ENCODE measurements around the gene TMEM125.

TMEM125 gene

GRCh38 chr1:43284065-43284464 is 14.3 kb downstream of the TMEM125 start:
- no peak overlapping the region for H2BK15ac ChIP-seq (ENCODE audit: low read length)
- H3K4me1 ChIP-seq (ENCODE audit: control insufficient read depth in 2 of 2, insufficient read depth in 1 of 2, low read depth in 1 of 2, low read length in 2 of 2): peaks cover 9 to 20% of the 10 kb centered on the region in 2 donors
- no peak overlapping the region for H3K4me3 ChIP-seq (ENCODE audit: low read length in 2 of 2)
- no peak overlapping the region for H3K14ac ChIP-seq (ENCODE audit: low read length)
- H3K27me3 ChIP-seq (ENCODE audit: control insufficient read depth in 3 of 3, insufficient read depth in 3 of 3, low read depth in 1 of 3, low read length in 3 of 3): peaks cover 0 to 26% (median 5%) of the 10 kb centered on the region in 3 experiments
- H3K23ac ChIP-seq (ENCODE audit: low read depth, low read length, poor library complexity): no peak overlapping the region
- H2BK120ac ChIP-seq (ENCODE audit: low read depth, low read length): no peak overlapping the region
- no peak overlapping the region for H4K8ac ChIP-seq (ENCODE audit: low read depth, low read length)
- H3K36me3 ChIP-seq (replicated peaks in 1 of 2; ENCODE audit: control insufficient read depth in 2 of 2, insufficient read depth in 2 of 2, low read length in 2 of 2): no peaks in the 10 kb centered on the region
- no peak for DNase-seq (ENCODE audit: low spot score)
- H3K9me3 ChIP-seq (replicated peaks in 1 of 2; ENCODE audit: control insufficient read depth in 2 of 2, insufficient read depth in 1 of 2, low read depth in 1 of 2, low read length in 2 of 2): peaks cover 0 to 3% of the 10 kb centered on the region in 2 donors
- H3K27ac ChIP-seq (replicated peaks; ENCODE audit: low read length): no peak overlapping the region
- no peak overlapping the region for H2AFZ ChIP-seq (ENCODE audit: low read length)
- no peaks in the 10 kb centered on the region for H3K79me1 ChIP-seq (ENCODE audit: low read depth, low read length)
- no peak overlapping the region for H2AK5ac ChIP-seq (ENCODE audit: low read depth, low read length)
- no peak overlapping the region for H3K18ac ChIP-seq (ENCODE audit: low read length)
- H2BK5ac ChIP-seq (ENCODE audit: low read length): no peak overlapping the region
- no peak overlapping the region for H2BK12ac ChIP-seq (ENCODE audit: low read length)
- H3K4me2 ChIP-seq (ENCODE audit: insufficient read depth, low read length, poor library complexity, severe bottlenecking): no peak overlapping the region
- H3K4ac ChIP-seq (ENCODE audit: low read length): no peak overlapping the region
- H3K9ac ChIP-seq (ENCODE audit: low read depth, low read length, poor library complexity): no peak overlapping the region
- no CpG with 5 or more reads among the region's 3 CpGs for whole genome bisulfite sequencing, 2 donors (ENCODE audit: extremely low coverage in 2 of 2, insufficient read length in 2 of 2, insufficient replicate concordance in 1 of 2)
- no peak overlapping the region for H4K91ac ChIP-seq (ENCODE audit: low read depth, low read length, poor library complexity)

GRCh38 chr1:43284546-43285110 is 14.8 kb downstream of the TMEM125 start:
- peak overlapping the region; percentile 7 for H3K9ac ChIP-seq (ENCODE audit: low read depth, low read length, poor library complexity)
- no peak overlapping the region for H2BK120ac ChIP-seq (ENCODE audit: low read depth, low read length)
- no peak overlapping the region for H2BK15ac ChIP-seq (ENCODE audit: low read length)
- DNase-seq (ENCODE audit: low spot score): no peak
- WGBS, 2 donors (ENCODE audit: extremely low coverage in 2 of 2, insufficient read length in 2 of 2, insufficient replicate concordance in 1 of 2): no CpG with 5 or more reads among the region's 12 CpGs
- peak overlapping the region in 1 of 2 donors; percentile 32 for H3K4me3 ChIP-seq (ENCODE audit: low read length in 2 of 2)
- H3K4ac ChIP-seq (ENCODE audit: low read length): no peak overlapping the region
- no peak overlapping the region for H2AFZ ChIP-seq (ENCODE audit: low read length)
- H4K91ac ChIP-seq (ENCODE audit: low read depth, low read length, poor library complexity): no peak overlapping the region
- no peak overlapping the region for H3K27ac ChIP-seq (replicated peaks; ENCODE audit: low read length)
- no peaks in the 10 kb centered on the region for H3K9me3 ChIP-seq (replicated peaks in 1 of 2; ENCODE audit: control insufficient read depth in 2 of 2, insufficient read depth in 1 of 2, low read depth in 1 of 2, low read length in 2 of 2)
- no peak overlapping the region for H3K4me2 ChIP-seq (ENCODE audit: insufficient read depth, low read length, poor library complexity, severe bottlenecking)
- no peaks in the 10 kb centered on the region for H3K79me1 ChIP-seq (ENCODE audit: low read depth, low read length)
- H3K14ac ChIP-seq (ENCODE audit: low read length): no peak overlapping the region
- H4K8ac ChIP-seq (ENCODE audit: low read depth, low read length): no peak overlapping the region
- no peaks in the 10 kb centered on the region for H3K36me3 ChIP-seq (replicated peaks in 1 of 2; ENCODE audit: control insufficient read depth in 2 of 2, insufficient read depth in 2 of 2, low read length in 2 of 2)
- peak overlapping the region; percentile 24 for H2AK5ac ChIP-seq (ENCODE audit: low read depth, low read length)
- peak overlapping the region; percentile 44 for H2BK5ac ChIP-seq (ENCODE audit: low read length)
- peak overlapping the region; percentile 27 for H3K23ac ChIP-seq (ENCODE audit: low read depth, low read length, poor library complexity)
- peaks cover 0 to 29% (median 5%) of the 10 kb centered on the region in 3 experiments for H3K27me3 ChIP-seq (ENCODE audit: control insufficient read depth in 3 of 3, insufficient read depth in 3 of 3, low read depth in 1 of 3, low read length in 3 of 3)
- H3K4me1 ChIP-seq (ENCODE audit: control insufficient read depth in 2 of 2, insufficient read depth in 1 of 2, low read depth in 1 of 2, low read length in 2 of 2): peaks cover 9 to 20% of the 10 kb centered on the region in 2 donors
- H2BK12ac ChIP-seq (ENCODE audit: low read length): peak overlapping the region; percentile 24
- H3K18ac ChIP-seq (ENCODE audit: low read length): peak overlapping the region; percentile 38

DNA sequence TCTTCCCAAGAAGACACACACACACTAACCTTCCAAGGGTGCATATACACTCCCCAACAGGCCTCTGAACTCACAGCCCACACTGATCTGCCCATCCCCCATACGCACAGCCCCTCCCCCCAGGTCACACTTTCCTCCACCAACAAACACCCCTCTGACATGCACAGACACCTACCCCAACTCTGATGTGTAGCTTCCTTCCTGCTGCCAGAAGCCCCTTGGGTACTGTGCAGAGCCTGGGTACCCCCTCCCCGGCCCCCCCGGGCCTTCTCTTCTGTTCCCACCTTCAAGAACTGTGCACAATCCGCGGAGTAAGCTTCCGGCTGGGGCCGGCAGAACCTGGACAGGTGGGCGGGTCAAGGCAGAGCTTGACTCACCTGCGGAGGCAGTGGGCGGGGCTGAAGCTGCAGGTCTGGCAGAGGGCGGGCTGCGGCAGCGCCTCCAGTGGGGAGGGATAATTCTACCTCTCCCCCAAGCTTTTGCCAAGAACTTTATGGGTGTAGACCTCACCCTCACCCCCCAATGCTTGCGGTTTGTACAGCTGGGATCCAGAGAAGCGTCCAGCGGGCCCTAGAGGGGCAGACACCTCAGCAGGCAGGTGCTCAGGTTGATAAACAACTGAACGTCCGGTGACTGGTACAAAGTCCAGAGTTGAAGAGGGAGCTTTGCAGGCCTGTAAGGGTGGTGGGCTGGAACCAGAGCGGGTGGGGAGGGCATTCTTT is 15.6 kb downstream of the TMEM125 start, which contains the start of gene C1orf210:
C1orf210 (minus strand) TSS at position 313 of the 722 bp plus-strand sequence. CDS start 2,311 bp downstream, outside the sequence.
- H3K27me3 ChIP-seq (ENCODE audit: control insufficient read depth in 3 of 3, insufficient read depth in 3 of 3, low read depth in 1 of 3, low read length in 3 of 3): peaks cover 0 to 32% (median 6%) of the 10 kb centered on the region in 3 experiments
- no peak within 1 kb of the TSS for H4K8ac ChIP-seq (ENCODE audit: low read depth, low read length)
- no peaks in the 10 kb centered on the region for H3K36me3 ChIP-seq (replicated peaks in 1 of 2; ENCODE audit: control insufficient read depth in 2 of 2, insufficient read depth in 2 of 2, low read length in 2 of 2)
- H3K4me2 ChIP-seq (ENCODE audit: insufficient read depth, low read length, poor library complexity, severe bottlenecking): no peak within 1 kb of the TSS
- H3K4me1 ChIP-seq (ENCODE audit: control insufficient read depth in 2 of 2, insufficient read depth in 1 of 2, low read depth in 1 of 2, low read length in 2 of 2): peaks cover 9 to 18% of the 10 kb centered on the region in 2 donors
- peak within 1 kb of the TSS; percentile 65 for H2BK15ac ChIP-seq (ENCODE audit: low read length)
- H3K4me3 ChIP-seq (ENCODE audit: low read length in 2 of 2): peak within 1 kb of the TSS in 1 of 2 donors; percentile 32
- no peaks in the 10 kb centered on the region for H3K79me1 ChIP-seq (ENCODE audit: low read depth, low read length)
- no peak within 1 kb of the TSS for H2BK120ac ChIP-seq (ENCODE audit: low read depth, low read length)
- H3K18ac ChIP-seq (ENCODE audit: low read length): peak within 1 kb of the TSS; percentile 40
- peak within 1 kb of the TSS; percentile 24 for H2BK12ac ChIP-seq (ENCODE audit: low read length)
- H2AK5ac ChIP-seq (ENCODE audit: low read depth, low read length): peak within 1 kb of the TSS; percentile 24
- WGBS, 2 donors (ENCODE audit: extremely low coverage in 2 of 2, insufficient read length in 2 of 2, insufficient replicate concordance in 1 of 2): no CpG with 5 or more reads among the region's 19 CpGs
- H3K9ac ChIP-seq (ENCODE audit: low read depth, low read length, poor library complexity): peak within 1 kb of the TSS; percentile 7
- no peaks in the 10 kb centered on the region for H3K9me3 ChIP-seq (replicated peaks in 1 of 2; ENCODE audit: control insufficient read depth in 2 of 2, insufficient read depth in 1 of 2, low read depth in 1 of 2, low read length in 2 of 2)
- no peak within 1 kb of the TSS for H4K91ac ChIP-seq (ENCODE audit: low read depth, low read length, poor library complexity)
- DNase-seq (ENCODE audit: low spot score): no peak
- peak within 1 kb of the TSS; percentile 44 for H2BK5ac ChIP-seq (ENCODE audit: low read length)
- no peak within 1 kb of the TSS for H3K14ac ChIP-seq (ENCODE audit: low read length)
- H2AFZ ChIP-seq (ENCODE audit: low read length): no peak within 1 kb of the TSS
- no peak within 1 kb of the TSS for H3K27ac ChIP-seq (replicated peaks; ENCODE audit: low read length)
- H3K23ac ChIP-seq (ENCODE audit: low read depth, low read length, poor library complexity): peak within 1 kb of the TSS; percentile 27
- no peak within 1 kb of the TSS for H3K4ac ChIP-seq (ENCODE audit: low read length)

- Histone ChIP-seq H2AK5ac (ENCODE audit: low read depth, low read length) (no peak overlapping the region), H4K91ac (ENCODE audit: low read depth, low read length, poor library complexity) (no peak overlapping the region), H3K14ac (ENCODE audit: low read length) (no peak overlapping the region), H3K9ac (ENCODE audit: low read depth, low read length, poor library complexity) (no peak overlapping the region), H3K36me3 (replicated peaks in 1 of 2; ENCODE audit: control insufficient read depth in 2 of 2, insufficient read depth in 2 of 2, low read length in 2 of 2) (no peaks in the 10 kb centered on the region), H3K27me3 (ENCODE audit: control insufficient read depth in 3 of 3, insufficient read depth in 3 of 3, low read depth in 1 of 3, low read length in 3 of 3) (peaks cover 0 to 32% (median 6%) of the 10 kb centered on the region in 3 experiments), H3K9me3 (replicated peaks in 1 of 2; ENCODE audit: control insufficient read depth in 2 of 2, insufficient read depth in 1 of 2, low read depth in 1 of 2, low read length in 2 of 2) (no peaks in the 10 kb centered on the region), H3K79me1 (ENCODE audit: low read depth, low read length) (no peaks in the 10 kb centered on the region), H2BK5ac (ENCODE audit: low read length) (no peak overlapping the region), H3K4ac (ENCODE audit: low read length) (no peak overlapping the region), H3K4me2 (ENCODE audit: insufficient read depth, low read length, poor library complexity, severe bottlenecking) (no peak overlapping the region), H2AFZ (ENCODE audit: low read length) (no peak overlapping the region), H3K18ac (ENCODE audit: low read length) (no peak overlapping the region), H3K23ac (ENCODE audit: low read depth, low read length, poor library complexity) (no peak overlapping the region), H2BK120ac (ENCODE audit: low read depth, low read length) (no peak overlapping the region), H3K4me3 (ENCODE audit: low read length in 2 of 2) (no peak overlapping the region), H3K27ac (replicated peaks; ENCODE audit: low read length) (no peak overlapping the region), H3K4me1 (ENCODE audit: control insufficient read depth in 2 of 2, insufficient read depth in 1 of 2, low read depth in 1 of 2, low read length in 2 of 2) (peaks cover 6 to 18% of the 10 kb centered on the region in 2 donors), H2BK15ac (ENCODE audit: low read length) (no peak overlapping the region), H4K8ac (ENCODE audit: low read depth, low read length) (no peak overlapping the region), H2BK12ac (ENCODE audit: low read length) (no peak overlapping the region)
- DNase-seq (ENCODE audit: low spot score): no peak
- no CpG with 5 or more reads among the region's 11 CpGs for WGBS, 2 donors (ENCODE audit: extremely low coverage in 2 of 2, insufficient read length in 2 of 2, insufficient replicate concordance in 1 of 2)
These were observed 16.3 kb downstream of the TMEM125 start for GRCh38 chr1:43286115-43286514.

Data from neuronal stem cell (in vitro differentiated cells).